ENCODE measurements around the gene HSPA1L.

DNA sequence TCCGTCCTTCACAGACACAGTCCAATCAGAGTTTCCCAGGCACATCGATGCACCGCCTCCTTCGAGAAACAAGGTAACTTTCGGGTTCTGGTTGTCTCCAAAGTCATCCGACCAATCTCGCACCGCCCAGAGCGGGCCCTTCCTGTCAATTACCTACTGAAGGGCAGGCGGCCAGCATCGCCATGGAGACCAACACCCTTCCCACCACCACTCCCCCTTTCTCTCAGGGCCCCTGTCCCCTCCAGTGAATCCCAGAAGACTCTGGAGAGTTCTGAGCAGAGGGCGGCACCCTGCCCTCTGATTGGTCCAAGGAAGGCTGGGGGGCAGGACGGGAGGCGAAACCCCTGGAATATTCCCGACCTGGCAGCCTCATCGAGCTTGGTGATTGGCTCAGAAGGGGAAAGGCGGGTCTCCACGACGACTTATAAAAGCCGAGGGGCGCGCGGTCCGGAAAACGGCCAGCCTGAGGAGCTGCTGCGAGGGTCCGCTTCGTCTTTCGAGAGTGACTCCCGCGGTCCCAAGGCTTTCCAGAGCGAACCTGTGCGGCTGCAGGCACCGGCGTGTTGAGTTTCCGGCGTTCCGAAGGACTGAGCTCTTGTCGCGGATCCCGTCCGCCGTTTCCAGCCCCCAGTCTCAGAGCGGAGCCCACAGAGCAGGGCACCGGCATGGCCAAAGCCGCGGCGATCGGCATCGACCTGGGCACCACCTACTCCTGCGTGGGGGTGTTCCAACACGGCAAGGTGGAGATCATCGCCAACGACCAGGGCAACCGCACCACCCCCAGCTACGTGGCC lies 12.4 kb upstream of the HSPA1L start, which contains the start of gene HSPA1B:
- TF ChIP-seq, protein P1, sequence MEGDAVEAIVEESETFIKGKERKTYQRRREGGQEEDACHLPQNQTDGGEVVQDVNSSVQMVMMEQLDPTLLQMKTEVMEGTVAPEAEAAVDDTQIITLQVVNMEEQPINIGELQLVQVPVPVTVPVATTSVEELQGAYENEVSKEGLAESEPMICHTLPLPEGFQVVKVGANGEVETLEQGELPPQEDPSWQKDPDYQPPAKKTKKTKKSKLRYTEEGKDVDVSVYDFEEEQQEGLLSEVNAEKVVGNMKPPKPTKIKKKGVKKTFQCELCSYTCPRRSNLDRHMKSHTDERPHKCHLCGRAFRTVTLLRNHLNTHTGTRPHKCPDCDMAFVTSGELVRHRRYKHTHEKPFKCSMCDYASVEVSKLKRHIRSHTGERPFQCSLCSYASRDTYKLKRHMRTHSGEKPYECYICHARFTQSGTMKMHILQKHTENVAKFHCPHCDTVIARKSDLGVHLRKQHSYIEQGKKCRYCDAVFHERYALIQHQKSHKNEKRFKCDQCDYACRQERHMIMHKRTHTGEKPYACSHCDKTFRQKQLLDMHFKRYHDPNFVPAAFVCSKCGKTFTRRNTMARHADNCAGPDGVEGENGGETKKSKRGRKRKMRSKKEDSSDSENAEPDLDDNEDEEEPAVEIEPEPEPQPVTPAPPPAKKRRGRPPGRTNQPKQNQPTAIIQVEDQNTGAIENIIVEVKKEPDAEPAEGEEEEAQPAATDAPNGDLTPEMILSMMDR (conservative IDR thresholded peaks at IDR 0.05; ENCODE audit: low read length), result no peak
- no peak for TF ChIP-seq EZH2phosphoT487 (IDR thresholded peaks at IDR 0.05; ENCODE audit: borderline replicate concordance)
